SKM-1 (cell line): ENCODE measurements around the gene HFE.
"Not testable (repeated sequence)": the region's sequence is repeated elsewhere in the genome, so short reads cannot be mapped to it uniquely, and the experiment has no call there.

Experiments used
- DNase-seq: peaks from one replicate; lab custom pipeline; 2025; ENCODE audit not compliant: unreplicated experiment; lab: John Stamatoyannopoulos, UW

HFE gene

DNA sequence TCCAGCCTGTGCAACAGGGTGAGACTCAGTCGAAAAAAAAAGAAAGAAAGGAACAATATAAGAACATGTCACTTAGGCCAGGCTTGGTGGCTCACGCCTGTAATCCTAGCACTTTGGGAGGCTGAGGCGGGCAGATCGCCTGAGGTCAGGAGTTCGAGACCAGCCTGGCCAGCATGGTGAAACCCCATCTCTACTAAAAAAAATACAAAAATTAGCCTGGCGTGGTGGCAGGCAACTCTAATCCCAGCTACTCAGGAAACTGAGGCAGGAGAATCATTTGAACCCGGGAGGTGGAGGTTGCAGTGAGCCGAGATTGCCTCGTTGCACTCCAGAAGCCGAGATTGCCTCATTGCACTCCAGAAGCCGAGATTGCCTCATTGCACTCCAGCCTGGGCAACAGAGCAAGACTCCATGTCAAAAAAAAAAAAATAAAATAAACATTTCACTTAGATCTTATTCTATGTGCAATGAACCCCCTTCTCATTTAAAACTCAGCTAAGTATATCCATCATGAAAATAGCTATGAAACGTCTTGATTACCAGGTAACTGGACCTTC is 28.7 kb upstream of the HFE start:
- not testable (repeated sequence) for DNase-seq

- DNase-seq, result no peak
Observed at GRCh38 chr6:26059941-26060340, 27.3 kb upstream of the HFE start.

GRCh38 chr6:26064619-26065257 is 22.5 kb upstream of the HFE start:
- peak; percentile 17 for DNase-seq

DNA sequence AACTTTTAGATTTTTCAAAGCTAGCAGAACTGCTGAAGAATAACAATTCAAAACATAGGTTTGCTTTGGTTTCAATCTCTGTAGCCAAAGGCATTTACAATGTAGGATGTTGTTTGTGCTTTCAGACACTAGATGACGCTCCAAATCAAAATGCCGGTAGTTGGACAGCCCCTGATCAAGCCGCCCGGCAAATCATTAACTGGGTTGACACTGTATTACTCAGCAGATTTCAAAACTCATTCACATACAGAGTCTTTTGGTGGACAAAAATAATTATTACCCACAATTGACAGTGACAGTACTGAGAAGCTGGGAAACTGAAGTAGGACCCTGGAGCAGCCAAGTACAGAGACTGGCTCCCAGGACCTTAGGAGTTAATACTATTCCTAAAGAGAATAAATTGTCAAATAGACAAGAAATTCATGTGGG is 21.3 kb upstream of the HFE start:
- DNase-seq, result peak; percentile 65

GRCh38 chr6:26067367-26067766 is 19.9 kb upstream of the HFE start:
- DNase-seq, result no peak

DNA sequence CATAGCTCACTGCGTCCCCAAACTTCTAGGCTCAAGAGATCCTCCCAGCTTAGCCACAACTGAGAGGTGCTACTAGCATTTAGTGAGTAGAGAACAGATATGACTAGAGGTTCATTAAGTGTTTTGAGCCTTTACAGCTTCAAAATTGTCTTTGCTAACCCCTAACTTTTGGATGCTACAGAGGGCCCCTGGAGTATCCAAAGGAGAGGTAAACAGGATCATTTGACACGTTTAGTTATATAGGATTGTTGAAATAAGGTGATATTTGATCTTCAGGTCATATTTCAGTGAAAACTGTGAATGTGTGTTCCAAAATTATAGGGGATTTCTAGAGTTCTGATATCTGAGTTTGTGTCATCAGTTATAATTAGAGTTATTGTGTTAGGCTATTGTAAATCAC is 19.2 kb upstream of the HFE start:
- DNase-seq, result no peak

DNA sequence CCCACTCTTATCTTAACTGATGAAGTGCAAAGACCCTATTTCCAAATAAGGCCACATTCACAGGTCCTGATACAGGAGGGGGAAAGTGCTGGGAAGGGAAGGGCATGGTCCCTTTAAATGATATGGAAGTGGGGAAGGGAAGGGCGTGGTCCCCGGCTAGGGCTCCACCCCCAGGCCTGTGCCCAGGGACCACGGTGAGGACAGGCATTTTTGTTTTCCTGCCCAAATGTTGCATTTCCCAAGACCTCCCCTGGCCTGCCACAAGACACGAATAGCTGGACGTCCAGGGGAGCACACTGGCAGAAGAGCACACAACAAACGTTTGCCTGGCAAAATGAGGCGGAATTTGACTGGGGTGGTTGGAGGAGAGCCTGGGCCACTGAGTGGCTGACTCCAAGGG is 16.1 kb upstream of the HFE start:
- no peak for DNase-seq

- no peak for DNase-seq
Observed at GRCh38 chr6:26075063-26075717, 12.0 kb upstream of the HFE start.

DNA sequence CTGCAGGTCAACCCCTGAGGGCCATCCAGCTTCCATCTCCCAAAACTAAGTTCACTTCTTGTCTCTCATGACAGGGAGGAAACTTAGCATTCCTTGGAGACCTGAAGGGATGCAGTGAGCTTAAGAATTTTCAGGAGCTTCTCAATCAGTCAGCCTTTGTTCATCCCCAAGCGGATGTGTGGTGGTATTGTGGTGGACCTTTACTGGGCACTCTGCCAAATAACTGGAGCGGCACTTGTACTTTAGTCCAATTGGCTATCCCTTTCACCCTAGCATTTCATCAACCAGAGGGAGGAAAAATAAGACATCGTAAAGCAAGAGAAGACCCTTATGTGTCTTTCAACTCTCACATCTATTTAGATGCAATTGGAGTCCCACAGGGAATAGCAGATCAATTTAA is 9.2 kb upstream of the HFE start:
- DNase-seq, result not testable (repeated sequence)

GRCh38 chr6:26081096-26081495 is 6.1 kb upstream of the HFE start:
- DNase-seq, result not testable (repeated sequence)

DNA sequence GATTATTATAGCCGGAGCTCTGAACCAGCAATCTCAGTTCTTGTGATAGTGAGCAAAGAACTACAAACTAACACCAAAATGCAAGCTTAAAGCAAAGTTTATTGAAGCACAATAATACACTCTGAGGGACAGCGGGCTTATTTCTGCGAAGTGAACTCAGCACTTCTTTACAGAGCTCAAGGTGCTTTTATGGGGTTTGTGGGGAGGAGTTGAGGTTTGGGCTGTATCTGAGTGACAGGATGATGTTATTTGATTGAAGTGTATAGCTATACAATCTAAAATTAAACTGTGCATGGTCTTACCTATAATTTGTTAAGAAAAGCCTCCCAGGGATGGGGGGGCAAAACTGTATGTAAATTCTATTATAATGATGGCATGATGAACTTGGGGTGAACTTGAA is 1.0 kb upstream of the HFE start:
- no peak for DNase-seq

GRCh38 chr6:26088344-26088743 is 1.1 kb downstream of the HFE start:
- DNase-seq, result no peak

DNA sequence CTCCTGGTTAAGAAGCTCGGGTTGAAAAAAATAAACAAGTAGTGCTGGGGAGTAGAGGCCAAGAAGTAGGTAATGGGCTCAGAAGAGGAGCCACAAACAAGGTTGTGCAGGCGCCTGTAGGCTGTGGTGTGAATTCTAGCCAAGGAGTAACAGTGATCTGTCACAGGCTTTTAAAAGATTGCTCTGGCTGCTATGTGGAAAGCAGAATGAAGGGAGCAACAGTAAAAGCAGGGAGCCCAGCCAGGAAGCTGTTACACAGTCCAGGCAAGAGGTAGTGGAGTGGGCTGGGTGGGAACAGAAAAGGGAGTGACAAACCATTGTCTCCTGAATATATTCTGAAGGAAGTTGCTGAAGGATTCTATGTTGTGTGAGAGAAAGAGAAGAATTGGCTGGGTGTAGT is 2.0 kb downstream of the HFE start:
- no peak for DNase-seq

GRCh38 chr6:26092443-26092842 is 5.2 kb downstream of the HFE start:
- DNase-seq, result peak; percentile 33

DNA sequence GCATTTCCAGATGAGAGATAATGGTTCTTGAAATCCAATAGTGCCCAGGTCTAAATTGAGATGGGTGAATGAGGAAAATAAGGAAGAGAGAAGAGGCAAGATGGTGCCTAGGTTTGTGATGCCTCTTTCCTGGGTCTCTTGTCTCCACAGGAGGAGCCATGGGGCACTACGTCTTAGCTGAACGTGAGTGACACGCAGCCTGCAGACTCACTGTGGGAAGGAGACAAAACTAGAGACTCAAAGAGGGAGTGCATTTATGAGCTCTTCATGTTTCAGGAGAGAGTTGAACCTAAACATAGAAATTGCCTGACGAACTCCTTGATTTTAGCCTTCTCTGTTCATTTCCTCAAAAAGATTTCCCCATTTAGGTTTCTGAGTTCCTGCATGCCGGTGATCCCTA is 6.8 kb downstream of the HFE start:
- DNase-seq, result no peak

- peak; percentile 60 for DNase-seq
Observed at GRCh38 chr6:26097268-26097875, 10.1 kb downstream of the HFE start.

DNA sequence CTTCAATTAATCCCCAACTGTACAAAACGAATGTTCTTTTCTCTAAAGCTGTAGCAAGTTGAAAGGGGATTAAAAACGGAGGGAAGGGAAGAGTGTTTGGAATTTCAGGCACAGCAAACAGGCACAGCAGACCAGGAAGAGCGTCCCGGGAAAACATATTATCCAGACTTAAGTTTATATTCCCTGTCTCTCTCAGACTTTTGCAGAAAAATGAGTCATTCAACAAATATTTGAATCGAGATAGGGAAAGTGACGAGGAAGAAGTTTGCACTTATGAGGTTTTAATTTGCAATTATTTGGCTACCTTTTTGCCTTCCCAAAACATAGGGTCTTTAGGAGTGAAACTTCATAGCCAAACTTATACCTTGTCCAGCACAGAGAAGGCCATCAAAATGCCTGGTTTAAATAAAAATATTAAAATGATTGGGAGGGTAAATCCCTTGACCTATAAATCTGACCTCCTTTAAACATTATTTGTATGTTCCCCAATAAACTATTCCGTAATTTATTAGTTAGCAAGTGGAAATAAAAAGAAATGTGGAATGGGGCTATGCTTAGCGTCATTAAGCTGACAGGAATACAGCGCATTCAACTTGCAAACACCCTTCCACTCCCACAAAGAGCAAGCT is 16.0 kb downstream of the HFE start:
- DNase-seq, result no peak

DNA sequence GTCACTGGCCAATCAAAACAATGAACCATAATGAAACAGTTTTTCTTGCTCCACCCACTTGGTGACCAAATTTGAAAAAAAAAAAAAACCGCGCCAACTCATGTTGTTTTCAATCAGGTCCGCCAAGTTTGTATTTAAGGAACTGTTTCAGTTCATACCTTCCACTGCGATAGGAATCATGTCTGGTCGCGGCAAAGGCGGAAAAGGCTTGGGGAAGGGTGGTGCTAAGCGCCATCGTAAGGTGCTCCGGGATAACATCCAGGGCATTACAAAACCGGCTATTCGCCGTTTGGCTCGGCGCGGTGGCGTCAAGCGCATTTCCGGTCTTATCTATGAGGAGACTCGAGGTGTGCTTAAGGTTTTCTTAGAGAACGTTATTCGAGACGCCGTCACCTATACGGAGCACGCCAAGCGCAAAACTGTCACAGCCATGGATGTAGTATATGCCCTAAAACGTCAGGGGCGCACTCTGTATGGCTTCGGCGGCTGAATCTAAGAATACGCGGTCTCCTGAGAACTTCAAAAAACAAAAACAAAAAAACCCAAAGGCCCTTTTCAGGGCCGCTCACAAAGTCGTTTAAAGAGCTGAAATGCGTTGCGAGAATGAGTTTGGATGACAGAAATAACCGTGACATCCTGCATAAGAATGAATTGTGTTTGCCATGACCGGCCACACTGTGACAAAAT is 16.7 kb downstream of the HFE start:
- DNase-seq, result peak; percentile 88

DNA sequence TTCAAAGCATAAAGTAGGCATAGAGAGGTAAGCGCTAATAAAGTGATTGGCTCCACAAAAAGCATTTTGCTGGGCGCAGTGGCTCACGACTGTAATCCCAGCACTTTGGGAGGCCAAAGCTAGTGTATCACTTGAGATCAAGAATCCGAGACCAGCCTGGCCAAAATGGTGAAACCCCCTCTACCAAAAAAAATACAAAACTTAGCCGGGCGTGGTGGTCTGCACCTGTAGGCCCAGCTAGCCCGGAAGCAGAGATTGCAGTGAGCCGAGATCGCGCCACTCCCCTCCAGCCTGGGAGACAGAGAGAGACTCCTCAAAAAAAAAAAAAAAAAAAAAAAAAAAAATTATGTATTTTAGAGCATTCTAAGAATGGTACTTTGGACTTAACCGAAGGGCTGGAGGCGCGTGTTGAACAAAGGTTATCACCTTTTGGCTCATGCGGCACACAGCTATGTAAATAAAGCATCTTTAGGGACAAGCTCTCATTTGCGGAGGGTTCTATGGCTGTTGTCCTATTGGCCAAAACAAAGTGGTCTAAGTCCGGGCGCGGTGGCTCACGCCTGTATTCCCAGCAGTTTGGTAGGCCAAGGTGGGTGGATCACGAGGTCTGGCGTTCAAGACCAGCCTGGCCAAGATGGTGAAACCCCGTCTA is 17.4 kb downstream of the HFE start:
- DNase-seq, result no peak

DNA sequence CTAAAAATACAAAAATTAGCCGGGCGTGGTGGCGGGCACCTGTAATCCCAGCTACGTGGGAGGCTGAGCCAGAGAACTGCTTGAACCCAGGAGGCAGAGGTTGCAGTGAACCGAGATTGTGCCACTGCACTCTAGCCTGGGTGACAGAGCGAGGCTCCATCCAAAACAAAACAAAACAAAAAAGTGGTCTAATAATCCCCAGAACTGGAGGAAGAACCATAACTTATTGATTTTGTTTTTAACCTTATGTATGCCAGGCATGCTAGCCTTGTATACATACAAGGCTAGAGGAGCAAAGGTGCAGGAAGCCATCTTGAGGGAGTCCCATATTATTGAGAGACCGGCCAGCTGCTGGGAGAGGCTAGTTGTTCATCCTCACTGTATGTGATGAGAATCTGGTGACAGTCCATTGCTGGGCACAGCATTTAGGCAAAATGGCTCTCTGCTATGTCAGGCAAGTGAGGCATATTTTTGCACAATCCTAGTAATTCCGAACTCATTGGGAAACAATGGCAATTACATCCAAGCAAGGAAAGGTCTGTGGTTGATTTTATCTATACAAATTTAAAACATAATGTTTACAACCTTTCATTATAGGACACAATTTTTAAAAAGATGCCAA is 18.0 kb downstream of the HFE start:
- no peak for DNase-seq
